ENCODE data around the gene PPP1CC. TPM values are rescaled to one million over a fixed set of nuclear protein-coding genes. Genes with fewer than 3 reads are reported as not detected.

The PPP1CC gene
- total RNA-seq, 1 donor from 2014 or later = 137 TPM

DNA sequence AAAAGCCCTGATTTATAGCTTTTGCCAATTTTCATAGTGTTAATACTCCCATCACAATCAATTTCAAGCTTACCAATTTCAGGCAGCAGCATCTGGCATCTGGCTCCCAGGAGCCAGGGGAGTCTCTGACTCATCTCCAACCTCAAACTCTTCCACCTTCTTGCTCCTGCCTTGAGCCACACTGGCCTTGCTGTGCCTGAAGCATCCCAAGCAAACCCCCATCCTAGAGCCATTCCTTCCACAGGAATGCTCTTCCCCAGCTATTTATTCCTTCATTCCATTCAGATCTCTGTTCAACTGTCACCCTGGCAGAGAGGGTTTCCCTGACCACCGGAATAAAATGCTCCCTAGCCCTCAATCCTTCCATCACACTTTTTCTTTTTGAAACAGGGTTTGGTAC lies 13.9 kb upstream of the PPP1CC start:
- no peak overlapping the region for H3K27ac Mint-ChIP-seq (ENCODE audit: unreplicated experiment)
- DNase-seq = no peak
- no peak overlapping the region for H3K4me3 Mint-ChIP-seq (ENCODE audit: unreplicated experiment)
- H3K4me1 Mint-ChIP-seq (ENCODE audit: low read depth, unreplicated experiment) = peaks cover 4% of the 10 kb centered on the region
- H3K27me3 Mint-ChIP-seq (ENCODE audit: unreplicated experiment) = no peaks in the 10 kb centered on the region
- no peaks in the 10 kb centered on the region for H3K36me3 Mint-ChIP-seq (ENCODE audit: unreplicated experiment)
- TF ChIP-seq, protein P1, sequence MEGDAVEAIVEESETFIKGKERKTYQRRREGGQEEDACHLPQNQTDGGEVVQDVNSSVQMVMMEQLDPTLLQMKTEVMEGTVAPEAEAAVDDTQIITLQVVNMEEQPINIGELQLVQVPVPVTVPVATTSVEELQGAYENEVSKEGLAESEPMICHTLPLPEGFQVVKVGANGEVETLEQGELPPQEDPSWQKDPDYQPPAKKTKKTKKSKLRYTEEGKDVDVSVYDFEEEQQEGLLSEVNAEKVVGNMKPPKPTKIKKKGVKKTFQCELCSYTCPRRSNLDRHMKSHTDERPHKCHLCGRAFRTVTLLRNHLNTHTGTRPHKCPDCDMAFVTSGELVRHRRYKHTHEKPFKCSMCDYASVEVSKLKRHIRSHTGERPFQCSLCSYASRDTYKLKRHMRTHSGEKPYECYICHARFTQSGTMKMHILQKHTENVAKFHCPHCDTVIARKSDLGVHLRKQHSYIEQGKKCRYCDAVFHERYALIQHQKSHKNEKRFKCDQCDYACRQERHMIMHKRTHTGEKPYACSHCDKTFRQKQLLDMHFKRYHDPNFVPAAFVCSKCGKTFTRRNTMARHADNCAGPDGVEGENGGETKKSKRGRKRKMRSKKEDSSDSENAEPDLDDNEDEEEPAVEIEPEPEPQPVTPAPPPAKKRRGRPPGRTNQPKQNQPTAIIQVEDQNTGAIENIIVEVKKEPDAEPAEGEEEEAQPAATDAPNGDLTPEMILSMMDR (IDR thresholded peaks at IDR 0.05; ENCODE audit: partially characterized antibody, unreplicated experiment) = no peak
- peaks cover 2% of the 10 kb centered on the region for H3K9me3 Mint-ChIP-seq (ENCODE audit: unreplicated experiment)

DNA sequence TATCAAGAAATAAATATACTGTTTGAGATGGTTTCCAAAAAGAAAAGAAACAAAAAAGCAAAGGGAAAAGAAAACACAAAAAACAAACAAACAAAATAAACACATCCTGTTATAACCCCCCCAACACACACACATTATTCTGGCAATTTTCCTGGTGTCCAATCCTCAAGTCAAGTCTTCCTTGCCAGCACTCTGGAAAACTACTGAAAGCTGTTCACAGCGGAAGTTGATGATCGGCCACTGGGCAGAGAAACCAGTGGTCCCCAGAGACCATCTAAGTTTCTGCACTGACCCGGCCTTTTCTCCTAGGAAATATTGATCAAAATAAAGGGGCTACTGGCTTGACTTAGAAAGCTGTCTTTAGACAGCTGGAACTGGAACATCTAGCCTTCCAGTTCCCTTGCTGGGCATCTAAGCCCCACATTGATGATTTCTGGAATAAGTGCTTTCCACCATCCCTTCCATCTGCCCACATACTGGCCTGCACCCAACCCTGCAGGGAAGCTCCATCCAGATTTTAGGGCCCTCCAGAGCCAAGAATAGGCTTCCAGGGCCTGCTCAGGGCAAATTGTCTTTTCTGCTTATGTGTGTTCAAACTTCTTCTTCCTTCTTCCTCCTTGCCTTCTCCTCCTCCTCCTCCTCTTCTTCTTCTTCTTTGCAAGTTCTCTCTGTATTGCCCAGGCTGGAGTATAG lies 11.6 kb upstream of the PPP1CC start:
- Mint-ChIP-seq H3K4me1 (ENCODE audit: low read depth, unreplicated experiment) (peaks cover 4% of the 10 kb centered on the region), H3K36me3 (ENCODE audit: unreplicated experiment) (no peaks in the 10 kb centered on the region), H3K27ac (ENCODE audit: unreplicated experiment) (no peak overlapping the region), H3K4me3 (ENCODE audit: unreplicated experiment) (peak overlapping the region; percentile 28), H3K27me3 (ENCODE audit: unreplicated experiment) (no peaks in the 10 kb centered on the region), H3K9me3 (ENCODE audit: unreplicated experiment) (peaks cover 2% of the 10 kb centered on the region)
- TF ChIP-seq, protein P1 (IDR thresholded peaks at IDR 0.05; ENCODE audit: partially characterized antibody, unreplicated experiment) = no peak
- no peak for DNase-seq

DNA sequence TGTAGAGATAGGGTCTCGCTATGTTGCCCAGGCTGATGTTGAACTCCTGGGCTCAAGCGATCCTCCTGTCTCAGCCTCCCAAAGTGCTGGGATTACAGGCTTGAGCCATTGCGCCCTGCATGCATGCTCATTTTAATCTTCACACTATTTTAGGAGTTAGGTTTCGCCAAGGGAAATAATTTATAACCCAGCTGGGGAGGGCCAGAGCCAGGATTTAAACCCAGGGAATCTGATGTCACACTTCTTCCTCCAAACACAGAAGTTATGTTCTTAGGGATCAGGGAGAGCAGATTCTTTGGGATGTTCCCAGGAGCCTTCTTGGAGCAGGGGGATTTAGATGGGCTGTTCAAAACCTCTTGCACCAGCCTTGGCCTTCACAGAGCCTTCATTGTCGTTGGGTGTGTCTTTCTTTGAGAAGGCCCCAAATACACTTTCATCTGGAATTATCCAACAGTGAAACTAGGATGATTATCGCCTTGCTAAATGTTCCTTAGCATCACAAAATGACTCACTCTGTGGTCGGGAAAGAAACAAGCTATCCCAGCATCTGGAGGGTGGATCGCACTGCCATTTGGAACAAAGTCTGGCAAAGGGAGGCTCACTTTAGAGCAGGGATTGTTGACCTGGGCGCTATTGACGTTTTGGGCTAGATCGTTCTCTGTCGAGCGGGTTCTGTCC lies 8.2 kb upstream of the PPP1CC start:
- H3K27ac Mint-ChIP-seq (ENCODE audit: unreplicated experiment) = no peak overlapping the region
- TF ChIP-seq, protein P1 (IDR thresholded peaks at IDR 0.05; ENCODE audit: partially characterized antibody, unreplicated experiment) = no peak
- DNase-seq = no peak
- H3K4me3 Mint-ChIP-seq (ENCODE audit: unreplicated experiment) = no peak overlapping the region
- H3K4me1 Mint-ChIP-seq (ENCODE audit: low read depth, unreplicated experiment) = peaks cover 3% of the 10 kb centered on the region
- no peaks in the 10 kb centered on the region for H3K27me3 Mint-ChIP-seq (ENCODE audit: unreplicated experiment)
- peaks cover 6% of the 10 kb centered on the region for H3K36me3 Mint-ChIP-seq (ENCODE audit: unreplicated experiment)
- no peaks in the 10 kb centered on the region for H3K9me3 Mint-ChIP-seq (ENCODE audit: unreplicated experiment)

DNA sequence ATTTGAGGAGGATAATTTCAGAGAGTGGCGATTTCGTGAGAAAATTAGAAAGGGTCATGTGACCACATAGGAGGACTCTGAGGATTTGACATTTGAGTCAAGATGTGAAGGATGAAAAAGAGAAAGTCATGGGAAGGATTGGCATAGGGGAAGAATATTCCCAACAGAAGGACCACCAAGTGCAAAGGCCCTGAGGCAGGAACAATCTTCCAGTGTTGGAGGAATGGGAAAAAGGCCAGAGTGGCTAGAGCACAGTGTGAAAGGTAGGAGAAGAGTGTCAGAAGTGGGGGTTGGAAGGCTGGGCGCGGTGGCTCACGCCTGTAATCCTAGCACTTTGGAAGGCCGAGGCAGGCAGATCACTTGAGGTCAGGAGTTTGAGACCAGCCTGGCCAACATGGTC lies 3.9 kb upstream of the PPP1CC start:
- H3K27me3 Mint-ChIP-seq (ENCODE audit: unreplicated experiment) = peaks cover 12% of the 10 kb centered on the region
- TF ChIP-seq, protein P1 (IDR thresholded peaks at IDR 0.05; ENCODE audit: partially characterized antibody, unreplicated experiment) = no peak

More for the DNA sequence above, 3.9 kb upstream of the PPP1CC start:
- H3K36me3 Mint-ChIP-seq (ENCODE audit: unreplicated experiment) = peaks cover 6% of the 10 kb centered on the region
- peaks cover 10% of the 10 kb centered on the region for H3K9me3 Mint-ChIP-seq (ENCODE audit: unreplicated experiment)
- no peak for DNase-seq
- peaks cover 9% of the 10 kb centered on the region for H3K4me1 Mint-ChIP-seq (ENCODE audit: low read depth, unreplicated experiment)
- H3K4me3 Mint-ChIP-seq (ENCODE audit: unreplicated experiment) = no peak overlapping the region
- no peak overlapping the region for H3K27ac Mint-ChIP-seq (ENCODE audit: unreplicated experiment)
